ENCODE measurements around the gene TAF5L. TPM values are rescaled to one million over a fixed set of nuclear protein-coding genes. Genes with fewer than 3 reads are reported as not detected.

TAF5L gene
- total and polyA plus RNA-seq, 2 of the 8 experiments (the other 6 are each of a cell fraction or from before 2014, with no cell fraction given): 17.7 to 23.3 TPM

GRCh38 chr1:229620876-229621275 lies 5.0 kb downstream of the TAF5L start:
- Histone ChIP-seq H3K4me2 (ENCODE audit: insufficient read depth in 1 of 2, low read depth in 2 of 2, low read length in 2 of 2) (no peak overlapping the region), H2BK5ac (ENCODE audit: low read depth, low read length) (no peak overlapping the region), H3K4ac (replicated peaks; ENCODE audit: insufficient read length, low read depth, low read length) (no peak overlapping the region), H3K23ac (ENCODE audit: insufficient read length) (no peak overlapping the region), H3K79me2 (ENCODE audit: control insufficient read depth in 1 of 2, insufficient read depth in 2 of 2, low read length in 2 of 2) (peaks cover 12 to 90% of the 10 kb centered on the region in 2 experiments; a peak in 3 of 4 replicates), H3K27ac (ENCODE audit: low read depth, low read length) (no peak overlapping the region), H4K5ac (ENCODE audit: insufficient read length, low read depth, low read length) (no peak overlapping the region), H3K56ac (replicated peaks; ENCODE audit: insufficient read length, low read depth, low read length) (no peak overlapping the region), H4K20me1 (replicated peaks in 1 of 2; ENCODE audit: control insufficient read depth in 1 of 2, insufficient read depth in 2 of 2, low read length in 2 of 2) (peaks cover 7 to 16% of the 10 kb centered on the region in 2 experiments), H2BK20ac (ENCODE audit: low read length) (no peak overlapping the region), H2AK5ac (ENCODE audit: low read depth, low read length) (no peak overlapping the region), H3K36me3 (ENCODE audit: control insufficient read depth in 2 of 4, insufficient read depth in 4 of 4, low read length in 3 of 4) (no peaks in the 10 kb centered on the region), H3K4me1 (replicated peaks in 1 of 4; ENCODE audit: control insufficient read depth in 3 of 4, insufficient read depth in 4 of 4, low read length in 3 of 4) (peaks cover 0 to 11% (median 5%) of the 10 kb centered on the region in 4 experiments; a peak in 6 of 7 replicates), H4K91ac (replicated peaks; ENCODE audit: insufficient read length, low read length) (no peak overlapping the region), H3K23me2 (ENCODE audit: low read depth, low read length) (peaks cover 8% of the 10 kb centered on the region), H3K9ac (replicated peaks in 1 of 4; ENCODE audit: extremely low read depth in 1 of 4, low read depth in 3 of 4, low read length in 3 of 4) (no peak overlapping the region), H2BK120ac (replicated peaks; ENCODE audit: low read depth, low read length) (no peak overlapping the region), H3K79me1 (ENCODE audit: low read depth, low read length) (peaks cover 27% of the 10 kb centered on the region), H3K9me3 (ENCODE audit: insufficient read depth in 2 of 2, low read depth in 1 of 2, low read length in 1 of 2) (no peaks in the 10 kb centered on the region), H3K4me3 (ENCODE audit: extremely low read depth in 1 of 4, insufficient read depth in 2 of 4, low read depth in 3 of 4, low read length in 4 of 4) (no peak overlapping the region), H4K8ac (ENCODE audit: extremely low read depth, insufficient read depth, low read length) (no peak overlapping the region), H3K14ac (ENCODE audit: insufficient read length) (no peak overlapping the region), H2BK12ac (ENCODE audit: low read depth, low read length) (no peak overlapping the region), H3K18ac (ENCODE audit: extremely low read depth, low read length) (no peak overlapping the region), H3K27me3 (replicated peaks in 1 of 4; ENCODE audit: control insufficient read depth in 3 of 4, extremely low read depth in 1 of 4, insufficient read depth in 3 of 4, low read length in 3 of 4) (peaks cover 0 to 2% (median 0%) of the 10 kb centered on the region in 4 experiments; a peak in 1 of 7 replicates), H2BK15ac (ENCODE audit: low read length) (no peak overlapping the region), H2AFZ (ENCODE audit: low read length) (no peak overlapping the region)
- CTCF ChIA-PET (ENCODE audit: partially characterized antibody): interaction anchor here (1.2 kb wide), 1 partner anchor 218 kb away, joined by 3 read pairs; no protein-coding TSS in a partner anchor
- DNase-seq (ENCODE audit: low read depth in 1 of 2, low spot score in 2 of 2) (no peak), FAIRE-seq (no peak)
- POLR2A ChIA-PET (ENCODE audit: partially characterized antibody): no interaction called here
- WGBS, 2 experiments (ENCODE audit: extremely low coverage in 1 of 2, insufficient coverage in 1 of 2, insufficient read length in 1 of 2, insufficient replicate concordance in 2 of 2, low coverage in 1 of 2, low lambda C conversion rate in 2 of 2, missing lambda C conversion rate in 1 of 2): 79% methylated on average over 3 of the region's 3 CpGs; no CpG with 5 or more reads in 1 of the 2 experiments
- TF ChIP-seq HDAC6 (IDR thresholded peaks at IDR 0.05; ENCODE audit: low read depth, low read length): no peak
